Activated CD8-positive, alpha-beta T cell treated with anti-CD3 and anti-CD28 coated beads for 36 hours (primary cell): ENCODE data around the gene STARD5. TPM values are rescaled to one million over a fixed set of nuclear protein-coding genes. Genes with fewer than 3 reads are reported as not detected.

Experiments used
- ATAC-seq: fragments of 200-7000 bp; cut with Tn5 transposase; one replicate; pipeline ENCODE4 v1.10.0; 2021; ENCODE audit warnings: mild to moderate bottlenecking, moderate library complexity
- CTCF ChIA-PET: fragments of 350-600 bp; sonication (Branson Sonifier 250); formaldehyde crosslinking; loops from one replicate; lab custom pipeline; 2021; ENCODE audit warnings: antibody characterized with exemption; lab: Charles Lee
- POLR2A ChIA-PET: fragments of 350-600 bp; sonication (Branson Sonifier 250); formaldehyde crosslinking; loops from one replicate; lab custom pipeline; 2021; ENCODE audit warnings: antibody characterized with exemption; lab: Charles Lee
- DNase-seq: peaks from one replicate; pipeline ENCODE4 v3.0.0-alpha.2; 2020
- H3K27ac Mint-ChIP-seq: one replicate; pipeline ENCODE4 v1.8.0; 2021; ENCODE audit warnings: mild to moderate bottlenecking, mixed read lengths
- H3K27me3 Mint-ChIP-seq: one replicate; pipeline ENCODE4 v1.8.0; 2021; ENCODE audit warnings: mixed read lengths
- H3K36me3 Mint-ChIP-seq: one replicate; pipeline ENCODE4 v1.8.0; 2021; ENCODE audit warnings: low read depth, mixed read lengths
- H3K4me1 Mint-ChIP-seq: one replicate; pipeline ENCODE4 v1.8.0; 2021; ENCODE audit warnings: low read depth, mixed read lengths
- H3K4me3 Mint-ChIP-seq: one replicate; pipeline ENCODE4 v1.8.0; 2021; ENCODE audit warnings: mild to moderate bottlenecking, moderate library complexity, mixed read lengths
- H3K9me3 Mint-ChIP-seq: one replicate; pipeline ENCODE4 v1.8.0; 2021; ENCODE audit warnings: mixed read lengths
- intact Hi-C: fragments of 100-400 bp; cut with micrococcal nuclease; formaldehyde crosslinking; loops from one replicate; pipeline ENCODE4 v1.10.0; 2022
- total RNA-seq, 2 experiments: library from RNA; stranded (reverse); gene quantifications; one replicate each; pipeline ENCODE4 v1.2.3, GENCODE V29; 2021
- TF ChIP-seq, protein P1 (sequence below): fragments of 200-600 bp; IDR thresholded peaks from one replicate; pipeline ENCODE4 v1.8.0; 2022; ENCODE audit warnings: antibody characterized with exemption, mild to moderate bottlenecking

Gene STARD5
- total RNA-seq, 2 experiments from 2014 or later: 6.7 to 6.9 TPM

DNA sequence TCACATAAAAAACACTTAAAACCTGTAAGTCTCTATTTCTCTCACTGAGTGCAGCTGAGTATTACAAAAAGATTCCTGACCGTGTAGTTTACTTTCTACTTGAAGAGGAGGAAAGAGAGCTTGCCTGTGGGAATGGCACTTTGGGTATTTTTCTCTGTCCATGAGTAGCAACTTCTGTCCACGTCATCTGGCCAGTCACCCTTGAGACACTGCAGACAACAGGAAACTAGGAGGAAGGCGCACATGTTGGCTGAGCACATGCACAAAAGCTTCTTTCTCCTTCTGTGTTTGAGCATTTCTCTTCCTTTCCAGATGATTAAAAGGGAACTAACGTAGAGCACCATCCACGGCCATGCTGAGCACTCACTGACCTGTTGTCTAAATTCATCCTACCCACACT, 19.7 kb downstream of the STARD5 start:
- peaks cover 98% of the 10 kb centered on the region for H3K36me3 Mint-ChIP-seq
- H3K27ac Mint-ChIP-seq: peak overlapping the region; percentile 98
- TF ChIP-seq, protein P1, sequence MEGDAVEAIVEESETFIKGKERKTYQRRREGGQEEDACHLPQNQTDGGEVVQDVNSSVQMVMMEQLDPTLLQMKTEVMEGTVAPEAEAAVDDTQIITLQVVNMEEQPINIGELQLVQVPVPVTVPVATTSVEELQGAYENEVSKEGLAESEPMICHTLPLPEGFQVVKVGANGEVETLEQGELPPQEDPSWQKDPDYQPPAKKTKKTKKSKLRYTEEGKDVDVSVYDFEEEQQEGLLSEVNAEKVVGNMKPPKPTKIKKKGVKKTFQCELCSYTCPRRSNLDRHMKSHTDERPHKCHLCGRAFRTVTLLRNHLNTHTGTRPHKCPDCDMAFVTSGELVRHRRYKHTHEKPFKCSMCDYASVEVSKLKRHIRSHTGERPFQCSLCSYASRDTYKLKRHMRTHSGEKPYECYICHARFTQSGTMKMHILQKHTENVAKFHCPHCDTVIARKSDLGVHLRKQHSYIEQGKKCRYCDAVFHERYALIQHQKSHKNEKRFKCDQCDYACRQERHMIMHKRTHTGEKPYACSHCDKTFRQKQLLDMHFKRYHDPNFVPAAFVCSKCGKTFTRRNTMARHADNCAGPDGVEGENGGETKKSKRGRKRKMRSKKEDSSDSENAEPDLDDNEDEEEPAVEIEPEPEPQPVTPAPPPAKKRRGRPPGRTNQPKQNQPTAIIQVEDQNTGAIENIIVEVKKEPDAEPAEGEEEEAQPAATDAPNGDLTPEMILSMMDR: no peak
- no peaks in the 10 kb centered on the region for H3K9me3 Mint-ChIP-seq
- peaks cover 66% of the 10 kb centered on the region for H3K4me1 Mint-ChIP-seq
- no peak for DNase-seq
- no peaks in the 10 kb centered on the region for H3K27me3 Mint-ChIP-seq
- CTCF ChIA-PET: interaction anchor here (1.7 to 7.3 kb wide), 4 partner anchors 10 to 39 kb away, joined by 3 to 58 read pairs (median 24); no protein-coding TSS in a partner anchor
- no peak for ATAC-seq
- H3K4me3 Mint-ChIP-seq: peak overlapping the region; percentile 98
- intact Hi-C loops: no loop called here
- POLR2A ChIA-PET: interaction anchor here (0.7 to 7.5 kb wide), 8 partner anchors 12 to 97 kb away, joined by 3 to 29 read pairs (median 5); partner anchors contain the start of gene STARD5

DNA sequence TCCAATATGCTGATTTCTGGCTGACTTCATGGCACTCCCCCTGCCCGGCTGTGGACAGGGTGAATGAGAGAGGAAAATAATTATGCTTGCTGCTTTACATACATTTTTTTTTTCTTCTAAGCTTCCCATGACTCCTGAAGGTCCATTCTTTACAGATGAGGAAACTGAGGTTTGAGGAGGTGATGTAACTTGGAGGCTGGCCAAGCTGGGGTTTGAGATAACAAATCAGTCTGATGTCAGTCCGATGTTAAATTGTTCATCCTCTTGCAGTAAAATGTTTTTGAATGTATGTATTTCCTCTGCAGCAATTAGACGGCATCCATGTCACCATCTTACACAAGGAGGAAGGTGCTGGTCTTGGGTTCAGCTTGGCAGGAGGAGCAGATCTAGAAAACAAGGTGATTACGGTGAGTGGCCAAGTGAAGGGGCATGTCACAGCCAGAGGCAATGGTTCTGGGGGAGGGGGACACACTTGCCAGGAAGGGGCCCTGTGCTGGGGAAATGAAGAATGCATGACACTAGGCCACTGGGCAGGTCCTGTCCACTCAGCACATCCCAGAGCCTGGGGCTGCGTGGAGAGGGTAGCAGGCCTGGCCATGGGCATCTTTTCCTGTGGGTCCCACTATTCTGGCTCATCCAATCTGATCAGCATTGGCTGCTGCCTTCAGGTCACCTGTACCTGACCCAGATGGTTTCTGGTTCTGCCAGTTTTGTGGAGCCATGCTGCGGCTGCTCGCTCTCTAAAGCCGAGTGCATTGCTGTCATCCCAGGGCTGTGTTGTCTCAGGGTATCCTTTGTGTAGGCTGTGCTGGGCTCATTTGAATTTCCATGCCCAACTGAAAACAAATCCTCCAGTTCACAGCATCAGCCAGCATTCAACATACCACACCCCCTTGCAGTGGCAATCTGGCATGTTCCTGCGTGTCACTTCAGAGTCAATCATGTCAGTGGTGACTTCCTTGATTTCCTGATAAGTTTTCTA, 20.4 kb downstream of the STARD5 start:
- TF ChIP-seq, protein P1: no peak
- Mint-ChIP-seq H3K4me3 (peak overlapping the region; percentile 98), H3K36me3 (peaks cover 98% of the 10 kb centered on the region), H3K27ac (peak overlapping the region; percentile 98), H3K27me3 (no peaks in the 10 kb centered on the region), H3K4me1 (peaks cover 66% of the 10 kb centered on the region), H3K9me3 (no peaks in the 10 kb centered on the region)
- CTCF ChIA-PET: interaction anchor here (0.9 to 7.3 kb wide), 8 partner anchors 10 to 38 kb away, joined by 3 to 58 read pairs (median 7); no protein-coding TSS in a partner anchor
- POLR2A ChIA-PET: interaction anchor here (0.7 to 7.5 kb wide), 10 partner anchors 8 to 302 kb away, joined by 3 to 32 read pairs (median 6); partner anchors contain the start of gene STARD5
- intact Hi-C loops: no loop called here
- ATAC-seq (no peak), DNase-seq (no peak)

DNA sequence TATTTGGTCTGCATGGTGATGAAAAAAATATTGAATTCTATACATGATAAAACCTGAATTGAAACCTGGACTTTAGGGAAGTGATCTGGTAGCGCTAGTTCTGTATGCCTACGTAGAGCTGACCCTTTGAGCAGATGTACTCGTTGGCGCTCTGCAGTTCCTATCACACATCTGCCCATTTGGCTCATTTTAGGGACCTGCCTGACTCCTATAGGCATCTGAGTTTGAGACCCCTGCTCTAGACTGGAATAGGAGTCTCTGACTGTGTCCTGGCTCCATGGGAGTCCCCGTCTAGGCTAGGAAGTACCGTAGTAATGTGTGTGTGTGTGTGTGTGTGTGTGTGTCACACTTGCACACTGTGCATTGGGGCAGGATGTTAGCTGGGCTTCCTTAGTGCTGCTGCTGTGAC, 21.2 kb downstream of the STARD5 start:
- intact Hi-C loops: no loop called here
- ATAC-seq: no peak
- ChIA-PET POLR2A (interaction anchor here (0.8 to 7.5 kb wide), 9 partner anchors 9 to 301 kb away, joined by 3 to 32 read pairs (median 6); partner anchors contain the start of gene STARD5), CTCF (interaction anchor here (0.8 to 7.3 kb wide), 9 partner anchors 12 to 147 kb away, joined by 3 to 58 read pairs (median 4); partner anchors contain the start of gene STARD5)
- DNase-seq: peak; percentile 31
- Mint-ChIP-seq H3K9me3 (no peaks in the 10 kb centered on the region), H3K4me3 (peak overlapping the region; percentile 98), H3K36me3 (peaks cover 99% of the 10 kb centered on the region), H3K27ac (peak overlapping the region; percentile 98), H3K27me3 (no peaks in the 10 kb centered on the region), H3K4me1 (peaks cover 62% of the 10 kb centered on the region)
- TF ChIP-seq, protein P1: no peak

DNA sequence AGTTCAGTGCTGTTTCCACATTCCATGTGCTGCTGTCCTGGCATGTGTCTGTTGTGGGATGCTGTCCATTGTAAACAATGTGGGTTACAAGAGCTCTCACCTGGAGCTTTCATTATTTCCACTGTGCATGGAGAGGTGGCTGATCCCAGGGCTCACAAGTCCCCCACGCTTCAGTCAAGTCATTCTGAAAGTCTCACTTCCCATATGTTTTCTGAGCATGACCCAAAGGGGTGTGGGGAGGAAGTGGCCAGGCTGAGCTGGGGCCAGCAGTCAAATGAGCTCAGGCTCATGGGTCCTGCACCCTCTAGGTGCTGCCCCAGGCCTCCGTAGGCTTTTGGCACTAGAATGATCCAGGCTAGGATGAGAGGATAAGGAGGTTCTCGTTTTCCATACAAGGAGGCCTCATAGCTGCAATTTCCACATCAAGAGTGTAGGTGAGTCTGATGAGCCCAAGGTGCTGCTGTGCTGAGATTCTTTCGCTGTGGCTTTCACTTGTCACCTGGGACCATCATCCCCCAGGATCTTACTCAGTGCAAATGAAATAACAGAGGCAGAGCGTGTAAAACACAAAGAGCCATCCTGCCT, 22.0 kb downstream of the STARD5 start:
- H3K27ac Mint-ChIP-seq: peak overlapping the region; percentile 98
- H3K4me1 Mint-ChIP-seq: peaks cover 56% of the 10 kb centered on the region
- H3K4me3 Mint-ChIP-seq: peak overlapping the region; percentile 98
- POLR2A ChIA-PET: interaction anchor here (0.8 to 7.5 kb wide), 10 partner anchors 9 to 27 kb away, joined by 3 to 37 read pairs (median 7); partner anchors contain the start of gene STARD5
- DNase-seq (peak; percentile 72), ATAC-seq (peak; percentile 61)
- TF ChIP-seq, protein P1: no peak
- CTCF ChIA-PET: interaction anchor here (0.8 to 7.3 kb wide), 7 partner anchors 11 to 146 kb away, joined by 3 to 58 read pairs (median 6); partner anchors contain the start of gene STARD5
- no peaks in the 10 kb centered on the region for H3K9me3 Mint-ChIP-seq
- intact Hi-C loops: no loop called here
- peaks cover 99% of the 10 kb centered on the region for H3K36me3 Mint-ChIP-seq
- H3K27me3 Mint-ChIP-seq: no peaks in the 10 kb centered on the region
